Uterus (tissue), 2 donors: ENCODE measurements around the gene ARF5.

Source experiments
- CTCF ChIP-seq, 4 experiments: fragments of 200-600 bp in 2 of 4; fragments of 450-650 bp in 2 of 4; sonication (generic) in 2 of 4; IDR thresholded peaks; one replicate each; pipeline ENCODE4 v1.5.1; 2016 to 2019; ENCODE audit warnings: antibody characterized with exemption in 4 of 4, mild to moderate bottlenecking in 2 of 4, moderate library complexity in 1 of 4
- POLR2A ChIP-seq, 2 donors: fragments of 450-650 bp; IDR thresholded peaks; one replicate each; pipeline ENCODE4 v1.6.1; 2016; ENCODE audit warnings: antibody characterized with exemption in 2 of 2, mild to moderate bottlenecking in 1 of 2, moderate library complexity in 1 of 2

GRCh38 chr7:127578036-127578684, 10.1 kb upstream of the ARF5 start:
- TF ChIP-seq CTCF (IDR thresholded peaks at IDR 0.05) (peak in 1 of 4 experiments; percentile 7), POLR2A (IDR thresholded peaks at IDR 0.05) (no peak)
